Vagina (tissue), 2 donors: ENCODE results near the gene DPF3. TPM values are rescaled to one million over a fixed set of nuclear protein-coding genes. Genes with fewer than 3 reads are reported as not detected.

Source experiments
- DNase-seq, 2 donors: peaks; one replicate each; pipeline ENCODE4 v3.0.0-alpha.2; 2017; ENCODE audit errors: extremely low spot score in 2 of 2
- H3K27ac ChIP-seq: fragments of 200-600 bp; sonication (generic); one replicate; pipeline ENCODE4 v1.5.1; 2019
- H3K27me3 ChIP-seq: fragments of 200-600 bp; sonication (generic); one replicate; pipeline ENCODE4 v1.5.1; 2019
- H3K36me3 ChIP-seq, 2 donors: fragments of 200-600 bp; sonication (generic); one replicate each; pipeline ENCODE4 v1.5.1; 2017 to 2019
- H3K4me1 ChIP-seq: fragments of 200-600 bp; sonication (generic); one replicate; pipeline ENCODE4 v1.5.1; 2019
- H3K4me3 ChIP-seq, 2 donors: fragments of 200-600 bp; sonication (generic); 1 replicate in 1 of 2; 2 replicates in 1 of 2; pipeline ENCODE4 v1.5.1; 2016 to 2019
- H3K9me3 ChIP-seq: fragments of 200-600 bp; sonication (generic); one replicate; pipeline ENCODE4 v1.5.1; 2019
- POLR2A ChIP-seq, 2 donors: fragments of 450-650 bp; IDR thresholded peaks; one replicate each; pipeline ENCODE4 v1.6.1; 2017; ENCODE audit warnings: antibody characterized with exemption in 2 of 2, mild to moderate bottlenecking in 2 of 2, moderate library complexity in 2 of 2
- POLR2AphosphoS5 ChIP-seq, 2 donors: sonication (generic); formaldehyde crosslinking; IDR thresholded peaks; one replicate each; pipeline ENCODE4 v1.9.0; 2017; ENCODE audit warnings: antibody characterized with exemption in 2 of 2, mild to moderate bottlenecking in 2 of 2, low read depth in 1 of 2; ENCODE audit not compliant: insufficient read depth in 1 of 2
- intact Hi-C: fragments of 100-400 bp; cut with DNase I; formaldehyde crosslinking; loops from one replicate; pipeline ENCODE4 v1.15.1; 2023
- total RNA-seq: library from RNA; depleted of rRNA; stranded (reverse); fragments of >200 nt; gene quantifications from one replicate; pipeline ENCODE4 v1.2.3, GENCODE V29; 2016
- TF ChIP-seq, protein P1 (sequence below), 3 experiments: fragments of 450-650 bp in 2 of 3; fragments of 200-600 bp in 1 of 3; sonication (generic) in 1 of 3; IDR thresholded peaks; one replicate each; pipeline ENCODE4 v1.5.1; 2017 to 2019; ENCODE audit warnings: antibody characterized with exemption in 3 of 3, mild to moderate bottlenecking in 2 of 3, moderate library complexity in 2 of 3

The DPF3 gene
- total RNA-seq, 1 donor from 2014 or later, result not detected

- no peaks in the 10 kb centered on the region for H3K4me1 ChIP-seq
- TF ChIP-seq POLR2A (IDR thresholded peaks at IDR 0.05) (no peak), POLR2AphosphoS5 (IDR thresholded peaks at IDR 0.05; ENCODE audit: insufficient read depth in 1 of 2, low read depth in 1 of 2) (no peak)
- TF ChIP-seq, protein P1, sequence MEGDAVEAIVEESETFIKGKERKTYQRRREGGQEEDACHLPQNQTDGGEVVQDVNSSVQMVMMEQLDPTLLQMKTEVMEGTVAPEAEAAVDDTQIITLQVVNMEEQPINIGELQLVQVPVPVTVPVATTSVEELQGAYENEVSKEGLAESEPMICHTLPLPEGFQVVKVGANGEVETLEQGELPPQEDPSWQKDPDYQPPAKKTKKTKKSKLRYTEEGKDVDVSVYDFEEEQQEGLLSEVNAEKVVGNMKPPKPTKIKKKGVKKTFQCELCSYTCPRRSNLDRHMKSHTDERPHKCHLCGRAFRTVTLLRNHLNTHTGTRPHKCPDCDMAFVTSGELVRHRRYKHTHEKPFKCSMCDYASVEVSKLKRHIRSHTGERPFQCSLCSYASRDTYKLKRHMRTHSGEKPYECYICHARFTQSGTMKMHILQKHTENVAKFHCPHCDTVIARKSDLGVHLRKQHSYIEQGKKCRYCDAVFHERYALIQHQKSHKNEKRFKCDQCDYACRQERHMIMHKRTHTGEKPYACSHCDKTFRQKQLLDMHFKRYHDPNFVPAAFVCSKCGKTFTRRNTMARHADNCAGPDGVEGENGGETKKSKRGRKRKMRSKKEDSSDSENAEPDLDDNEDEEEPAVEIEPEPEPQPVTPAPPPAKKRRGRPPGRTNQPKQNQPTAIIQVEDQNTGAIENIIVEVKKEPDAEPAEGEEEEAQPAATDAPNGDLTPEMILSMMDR (IDR thresholded peaks at IDR 0.05), result no peak
- H3K9me3 ChIP-seq, result no peaks in the 10 kb centered on the region
- H3K27me3 ChIP-seq, result no peaks in the 10 kb centered on the region
- H3K27ac ChIP-seq, result no peak overlapping the region
- no peaks in the 10 kb centered on the region for H3K36me3 ChIP-seq
- no peak overlapping the region for H3K4me3 ChIP-seq
- intact Hi-C loops, result no loop called here
- DNase-seq, result no peak
Observed at GRCh38 chr14:72645706-72646105, 248.2 kb downstream of the DPF3 start.

- no peak overlapping the region for H3K4me3 ChIP-seq
- H3K27me3 ChIP-seq, result no peaks in the 10 kb centered on the region
- no peaks in the 10 kb centered on the region for H3K36me3 ChIP-seq
- no peak for DNase-seq
- intact Hi-C loops, result no loop called here
- TF ChIP-seq POLR2A (IDR thresholded peaks at IDR 0.05) (no peak), POLR2AphosphoS5 (IDR thresholded peaks at IDR 0.05; ENCODE audit: insufficient read depth in 1 of 2, low read depth in 1 of 2) (no peak)
- TF ChIP-seq, protein P1 (IDR thresholded peaks at IDR 0.05), result no peak
- H3K27ac ChIP-seq, result no peak overlapping the region
- H3K9me3 ChIP-seq, result no peaks in the 10 kb centered on the region
- H3K4me1 ChIP-seq, result no peaks in the 10 kb centered on the region
Observed at GRCh38 chr14:72644758-72645489, 249.0 kb downstream of the DPF3 start.

- Histone ChIP-seq H3K4me1 (no peaks in the 10 kb centered on the region), H3K27me3 (no peaks in the 10 kb centered on the region), H3K4me3 (no peak overlapping the region), H3K36me3 (no peaks in the 10 kb centered on the region), H3K27ac (no peak overlapping the region), H3K9me3 (no peaks in the 10 kb centered on the region)
- TF ChIP-seq POLR2AphosphoS5 (IDR thresholded peaks at IDR 0.05; ENCODE audit: insufficient read depth in 1 of 2, low read depth in 1 of 2), result no peak
- TF ChIP-seq POLR2A (IDR thresholded peaks at IDR 0.05), result no peak
- TF ChIP-seq, protein P1 (IDR thresholded peaks at IDR 0.05), result no peak
- intact Hi-C loops, result no loop called here
- DNase-seq, result no peak
Observed at GRCh38 chr14:72644038-72644437, 249.9 kb downstream of the DPF3 start.

GRCh38 chr14:72643317-72643801 lies 250.5 kb downstream of the DPF3 start:
- H3K4me3 ChIP-seq, result no peak overlapping the region
- intact Hi-C loops, result no loop called here
- no peaks in the 10 kb centered on the region for H3K9me3 ChIP-seq
- no peaks in the 10 kb centered on the region for H3K27me3 ChIP-seq
- TF ChIP-seq, protein P1 (IDR thresholded peaks at IDR 0.05), result no peak
- TF ChIP-seq POLR2AphosphoS5 (IDR thresholded peaks at IDR 0.05; ENCODE audit: insufficient read depth in 1 of 2, low read depth in 1 of 2) (no peak), POLR2A (IDR thresholded peaks at IDR 0.05) (no peak)
- H3K27ac ChIP-seq, result no peak overlapping the region
- DNase-seq, result no peak
- H3K36me3 ChIP-seq, result no peaks in the 10 kb centered on the region
- no peaks in the 10 kb centered on the region for H3K4me1 ChIP-seq

DNA sequence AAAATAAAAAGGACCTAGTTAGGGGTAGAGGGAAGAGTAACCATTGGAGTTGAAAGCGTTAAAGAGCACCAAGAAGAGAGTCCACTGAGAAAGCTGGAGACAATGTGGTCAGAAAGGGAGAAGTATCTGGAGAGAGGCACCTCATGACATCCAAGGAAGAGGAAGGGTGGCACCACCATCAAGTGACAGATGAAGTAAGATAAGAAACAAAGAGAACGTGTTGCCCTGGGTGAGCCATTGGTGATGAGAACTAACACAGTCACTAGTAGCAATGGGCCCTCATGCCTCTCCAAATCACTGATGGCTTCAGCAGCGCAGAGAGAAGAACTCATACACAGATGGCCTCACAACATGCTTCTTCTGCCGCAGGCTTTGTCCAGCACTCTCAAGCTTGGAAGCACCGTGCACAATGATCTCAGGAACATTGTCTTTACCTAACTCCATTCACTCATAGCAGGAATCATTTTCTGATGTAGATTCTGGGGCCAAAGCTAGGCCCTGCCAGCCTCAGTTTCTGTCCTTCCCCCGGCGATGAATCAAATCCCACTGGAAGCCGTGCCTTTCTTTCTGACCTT lies 252.9 kb downstream of the DPF3 start:
- Histone ChIP-seq H3K4me3 (no peak overlapping the region), H3K27me3 (no peaks in the 10 kb centered on the region)
- peak in 1 of 2 donors; percentile 54 for DNase-seq

More for the DNA sequence above, 252.9 kb downstream of the DPF3 start:
- Histone ChIP-seq H3K4me1 (no peaks in the 10 kb centered on the region), H3K36me3 (no peaks in the 10 kb centered on the region), H3K27ac (no peak overlapping the region), H3K9me3 (no peaks in the 10 kb centered on the region)
- TF ChIP-seq POLR2AphosphoS5 (IDR thresholded peaks at IDR 0.05; ENCODE audit: insufficient read depth in 1 of 2, low read depth in 1 of 2), result no peak
- TF ChIP-seq, protein P1 (IDR thresholded peaks at IDR 0.05), result no peak
- intact Hi-C loops, result no loop called here
